HepG2 (cell line): Measurements from ENCODE around the gene PPP1R7. TPM values are rescaled to one million over a fixed set of nuclear protein-coding genes. Genes with fewer than 3 reads are reported as not detected.
A peak's percentile ranks its signal among the peaks of the same experiment; 100 is the strongest.

Experiments
- AHR ChIP-seq: IDR thresholded peaks from 2 replicates; pipeline ENCODE4 v1.6.1; 2018; ENCODE audit warnings: missing genetic modification reagents, missing compliant biosample characterization
- FOXC1 ChIP-seq: sonication (generic); formaldehyde crosslinking; IDR thresholded peaks from 2 replicates; pipeline ENCODE4 v1.8.0; 2022; ENCODE audit warnings: mild to moderate bottlenecking, missing genetic modification reagents, borderline replicate concordance
- SNAI1 ChIP-seq: sonication (generic); formaldehyde crosslinking; IDR thresholded peaks from 2 replicates; pipeline ENCODE4 v1.5.0; 2020; ENCODE audit warnings: mild to moderate bottlenecking, missing genetic modification reagents, borderline replicate concordance
- U2AF1 ChIP-seq: fragments of 200-400 bp; formaldehyde crosslinking; optimal IDR thresholded peaks from 2 replicates; pipeline ENCODE3; 2017; ENCODE audit warnings: mild to moderate bottlenecking, low read depth, low read length
- U2AF2 ChIP-seq: fragments of 200-400 bp; formaldehyde crosslinking; IDR thresholded peaks from 2 replicates; pipeline ENCODE4 v1.6.1; 2017; ENCODE audit warnings: low read depth, mild to moderate bottlenecking, low read length
- YEATS4 ChIP-seq: sonication (generic); formaldehyde crosslinking; IDR thresholded peaks from 2 replicates; pipeline ENCODE4 v1.4.0; 2020; ENCODE audit warnings: missing genetic modification reagents, borderline replicate concordance
- ZBTB42 ChIP-seq: sonication (generic); formaldehyde crosslinking; IDR thresholded peaks from 2 replicates; pipeline ENCODE4 v1.5.0; 2020; ENCODE audit warnings: mild to moderate bottlenecking, missing genetic modification reagents
- ZC3H13 ChIP-seq: sonication (generic); formaldehyde crosslinking; IDR thresholded peaks from 2 replicates; pipeline ENCODE4 v1.8.1; 2023; ENCODE audit warnings: mild to moderate bottlenecking, missing genetic modification reagents, moderate library complexity
- ZNF709 ChIP-seq: sonication (generic); formaldehyde crosslinking; IDR thresholded peaks from 2 replicates; pipeline ENCODE4 v1.5.0; 2020; ENCODE audit warnings: mild to moderate bottlenecking, missing genetic modification reagents
- ZSCAN21 ChIP-seq: sonication (generic); formaldehyde crosslinking; IDR thresholded peaks from 2 replicates; pipeline ENCODE4 v1.8.0; 2022; ENCODE audit warnings: mild to moderate bottlenecking, missing genetic modification reagents, moderate library complexity, borderline replicate concordance
- polyA plus RNA-seq, 8 experiments: library from polyadenylated mRNA; depleted of rRNA in 3 of 8; stranded (reverse) in 7 of 8; unstranded in 1 of 8; fragments of >200 nt; fragmentation: Illumina TruSeq in 4 of 8; extraction: Trizol in 4 of 8; gene quantifications; 2 replicates each; pipeline versions ENCODE4 v1.2.1 to v1.2.3, GENCODE V29; 2011 to 2016; ENCODE audit warnings: low read depth in 4 of 8, missing spikeins in 1 of 8, mixed read lengths in 1 of 8; ENCODE audit not compliant: insufficient read depth in 1 of 8
- total RNA-seq, 5 experiments: library from RNA; depleted of rRNA; stranded (reverse); fragments of >200 nt; fragmentation: Illumina TruSeq; extraction: Trizol; gene quantifications; 2 replicates each; pipeline ENCODE4 v1.2.3, GENCODE V29; 2016; ENCODE audit warnings: low read depth in 1 of 5
- TF ChIP-seq, protein P1 (sequence below): sonication (generic); formaldehyde crosslinking; IDR thresholded peaks from one replicate; pipeline ENCODE4 v1.5.1; 2020; ENCODE audit warnings: mild to moderate bottlenecking, missing genetic modification reagents; ENCODE audit errors: not compliant biosample characterization
- TF ChIP-seq, protein P2 (sequence below): IDR thresholded peaks from 2 replicates; pipeline ENCODE4 v1.6.1; 2016; ENCODE audit warnings: low read depth, control low read depth
- TF ChIP-seq, protein P3 (sequence below): IDR thresholded peaks from 2 replicates; pipeline ENCODE4 v1.6.1; 2016
- TF ChIP-seq, protein P4 (sequence below): sonication (generic); formaldehyde crosslinking; IDR thresholded peaks from 2 replicates; pipeline ENCODE4 v1.5.0; 2020; ENCODE audit warnings: mild to moderate bottlenecking, missing genetic modification reagents

Gene PPP1R7
- total and polyA plus RNA-seq, 2 of the 13 experiments (the other 11 are each of a cell fraction or from before 2014, with no cell fraction given), result 33.3 to 67.9 TPM

DNA sequence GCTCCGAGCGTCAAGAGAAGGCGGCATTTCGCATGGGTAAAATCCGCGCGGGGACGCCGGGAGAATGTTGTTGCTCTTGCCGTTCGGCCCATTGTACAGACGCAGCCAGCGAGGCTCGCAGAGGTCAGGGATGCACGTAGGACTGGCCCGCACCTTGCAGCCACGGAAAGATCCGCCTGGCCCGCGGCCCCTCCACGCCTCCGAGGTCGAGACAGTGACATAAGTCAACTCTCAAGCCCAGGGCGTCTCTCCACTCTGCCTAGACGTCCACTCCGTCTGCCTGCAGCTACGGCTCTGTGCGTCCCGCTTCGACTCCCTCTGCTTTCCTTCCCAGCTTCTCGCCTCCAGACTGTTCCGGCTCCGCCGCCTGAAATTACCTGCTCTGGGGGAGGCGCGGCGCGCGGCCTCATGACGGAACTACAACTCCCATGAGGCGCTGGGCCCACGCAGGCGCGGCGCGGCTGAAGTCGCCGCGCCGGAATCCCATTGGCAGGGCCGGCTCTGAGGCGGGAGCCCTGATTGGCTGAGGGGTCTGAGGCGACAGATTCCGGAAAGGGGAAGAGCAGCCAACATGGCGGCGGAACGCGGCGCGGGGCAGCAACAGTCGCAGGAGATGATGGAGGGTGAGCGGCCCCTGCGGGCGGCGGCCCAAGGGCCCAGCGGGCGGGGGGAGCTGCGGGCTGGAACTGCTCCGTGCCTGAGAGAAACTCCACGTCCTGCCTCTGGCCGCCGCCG is at the start of gene PPP1R7 (continued):
- TF ChIP-seq, protein P1, sequence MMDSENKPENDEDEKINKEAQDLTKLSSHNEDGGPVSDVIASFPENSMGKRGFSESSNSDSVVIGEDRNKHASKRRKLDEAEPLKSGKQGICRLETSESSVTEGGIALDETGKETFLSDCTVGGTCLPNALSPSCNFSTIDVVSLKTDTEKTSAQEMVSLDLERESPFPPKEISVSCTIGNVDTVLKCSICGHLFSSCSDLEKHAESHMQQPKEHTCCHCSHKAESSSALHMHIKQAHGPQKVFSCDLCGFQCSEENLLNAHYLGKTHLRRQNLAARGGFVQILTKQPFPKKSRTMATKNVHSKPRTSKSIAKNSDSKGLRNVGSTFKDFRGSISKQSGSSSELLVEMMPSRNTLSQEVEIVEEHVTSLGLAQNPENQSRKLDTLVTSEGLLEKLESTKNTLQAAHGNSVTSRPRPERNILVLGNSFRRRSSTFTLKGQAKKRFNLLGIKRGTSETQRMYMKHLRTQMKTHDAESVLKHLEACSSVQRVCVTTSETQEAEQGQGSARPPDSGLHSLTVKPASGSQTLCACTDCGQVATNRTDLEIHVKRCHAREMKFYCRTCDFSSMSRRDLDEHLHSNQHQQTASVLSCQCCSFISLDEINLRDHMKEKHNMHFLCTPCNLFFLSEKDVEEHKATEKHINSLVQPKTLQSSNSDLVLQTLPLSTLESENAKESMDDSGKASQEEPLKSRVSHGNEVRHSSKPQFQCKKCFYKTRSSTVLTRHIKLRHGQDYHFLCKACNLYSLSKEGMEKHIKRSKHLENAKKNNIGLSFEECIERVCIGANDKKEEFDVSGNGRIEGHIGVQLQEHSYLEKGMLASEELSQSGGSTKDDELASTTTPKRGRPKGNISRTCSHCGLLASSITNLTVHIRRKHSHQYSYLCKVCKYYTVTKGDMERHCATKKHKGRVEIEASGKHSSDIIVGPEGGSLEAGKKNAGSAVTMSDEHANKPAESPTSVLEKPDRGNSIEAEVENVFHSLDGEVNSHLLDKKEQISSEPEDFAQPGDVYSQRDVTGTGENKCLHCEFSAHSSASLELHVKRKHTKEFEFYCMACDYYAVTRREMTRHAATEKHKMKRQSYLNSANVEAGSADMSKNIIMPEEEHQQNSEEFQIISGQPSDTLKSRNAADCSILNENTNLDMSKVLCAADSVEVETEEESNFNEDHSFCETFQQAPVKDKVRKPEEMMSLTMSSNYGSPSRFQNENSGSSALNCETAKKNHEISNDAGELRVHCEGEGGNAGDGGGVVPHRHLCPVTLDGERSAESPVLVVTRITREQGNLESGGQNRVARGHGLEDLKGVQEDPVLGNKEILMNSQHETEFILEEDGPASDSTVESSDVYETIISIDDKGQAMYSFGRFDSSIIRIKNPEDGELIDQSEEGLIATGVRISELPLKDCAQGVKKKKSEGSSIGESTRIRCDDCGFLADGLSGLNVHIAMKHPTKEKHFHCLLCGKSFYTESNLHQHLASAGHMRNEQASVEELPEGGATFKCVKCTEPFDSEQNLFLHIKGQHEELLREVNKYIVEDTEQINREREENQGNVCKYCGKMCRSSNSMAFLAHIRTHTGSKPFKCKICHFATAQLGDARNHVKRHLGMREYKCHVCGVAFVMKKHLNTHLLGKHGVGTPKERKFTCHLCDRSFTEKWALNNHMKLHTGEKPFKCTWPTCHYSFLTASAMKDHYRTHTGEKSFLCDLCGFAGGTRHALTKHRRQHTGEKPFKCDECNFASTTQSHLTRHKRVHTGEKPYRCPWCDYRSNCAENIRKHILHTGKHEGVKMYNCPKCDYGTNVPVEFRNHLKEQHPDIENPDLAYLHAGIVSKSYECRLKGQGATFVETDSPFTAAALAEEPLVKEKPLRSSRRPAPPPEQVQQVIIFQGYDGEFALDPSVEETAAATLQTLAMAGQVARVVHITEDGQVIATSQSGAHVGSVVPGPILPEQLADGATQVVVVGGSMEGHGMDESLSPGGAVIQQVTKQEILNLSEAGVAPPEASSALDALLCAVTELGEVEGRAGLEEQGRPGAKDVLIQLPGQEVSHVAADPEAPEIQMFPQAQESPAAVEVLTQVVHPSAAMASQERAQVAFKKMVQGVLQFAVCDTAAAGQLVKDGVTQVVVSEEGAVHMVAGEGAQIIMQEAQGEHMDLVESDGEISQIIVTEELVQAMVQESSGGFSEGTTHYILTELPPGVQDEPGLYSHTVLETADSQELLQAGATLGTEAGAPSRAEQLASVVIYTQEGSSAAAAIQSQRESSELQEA (CRISPR knock-in tag), result no peak
- TF ChIP-seq, protein P2, sequence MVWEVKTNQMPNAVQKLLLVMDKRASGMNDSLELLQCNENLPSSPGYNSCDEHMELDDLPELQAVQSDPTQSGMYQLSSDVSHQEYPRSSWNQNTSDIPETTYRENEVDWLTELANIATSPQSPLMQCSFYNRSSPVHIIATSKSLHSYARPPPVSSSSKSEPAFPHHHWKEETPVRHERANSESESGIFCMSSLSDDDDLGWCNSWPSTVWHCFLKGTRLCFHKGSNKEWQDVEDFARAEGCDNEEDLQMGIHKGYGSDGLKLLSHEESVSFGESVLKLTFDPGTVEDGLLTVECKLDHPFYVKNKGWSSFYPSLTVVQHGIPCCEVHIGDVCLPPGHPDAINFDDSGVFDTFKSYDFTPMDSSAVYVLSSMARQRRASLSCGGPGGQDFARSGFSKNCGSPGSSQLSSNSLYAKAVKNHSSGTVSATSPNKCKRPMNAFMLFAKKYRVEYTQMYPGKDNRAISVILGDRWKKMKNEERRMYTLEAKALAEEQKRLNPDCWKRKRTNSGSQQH (CRISPR knock-in tag), result peak; percentile 76
- TF ChIP-seq ZBTB42 (CRISPR knock-in tag) (0 out of 2 replicates have a peak, but pooled peaks have one; percentile 21), SNAI1 (CRISPR knock-in tag) (0 out of 2 replicates have a peak, but pooled peaks have one; percentile 92), ZC3H13 (CRISPR knock-in tag) (0 out of 2 replicates have a peak, but pooled peaks have one; percentile 48), AHR (0 out of 2 replicates have a peak, but pooled peaks have one; percentile 18), ZNF709 (CRISPR knock-in tag) (no peak), U2AF1 (peak; percentile 23), ZSCAN21 (CRISPR knock-in tag) (peak; percentile 89; the same call in 1 of the 2 replicates), YEATS4 (CRISPR knock-in tag) (peak; percentile 90), U2AF2 (no peak), FOXC1 (CRISPR knock-in tag) (peak; percentile 66; the same call in 1 of the 2 replicates)
- TF ChIP-seq, protein P3, sequence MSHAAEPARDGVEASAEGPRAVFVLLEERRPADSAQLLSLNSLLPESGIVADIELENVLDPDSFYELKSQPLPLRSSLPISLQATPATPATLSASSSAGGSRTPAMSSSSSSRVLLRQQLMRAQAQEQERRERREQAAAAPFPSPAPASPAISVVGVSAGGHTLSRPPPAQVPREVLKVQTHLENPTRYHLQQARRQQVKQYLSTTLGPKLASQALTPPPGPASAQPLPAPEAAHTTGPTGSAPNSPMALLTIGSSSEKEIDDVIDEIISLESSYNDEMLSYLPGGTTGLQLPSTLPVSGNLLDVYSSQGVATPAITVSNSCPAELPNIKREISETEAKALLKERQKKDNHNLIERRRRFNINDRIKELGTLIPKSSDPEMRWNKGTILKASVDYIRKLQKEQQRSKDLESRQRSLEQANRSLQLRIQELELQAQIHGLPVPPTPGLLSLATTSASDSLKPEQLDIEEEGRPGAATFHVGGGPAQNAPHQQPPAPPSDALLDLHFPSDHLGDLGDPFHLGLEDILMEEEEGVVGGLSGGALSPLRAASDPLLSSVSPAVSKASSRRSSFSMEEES (CRISPR knock-in tag), result peak; percentile 20; the same call in 1 of the 2 replicates
- TF ChIP-seq, protein P4, sequence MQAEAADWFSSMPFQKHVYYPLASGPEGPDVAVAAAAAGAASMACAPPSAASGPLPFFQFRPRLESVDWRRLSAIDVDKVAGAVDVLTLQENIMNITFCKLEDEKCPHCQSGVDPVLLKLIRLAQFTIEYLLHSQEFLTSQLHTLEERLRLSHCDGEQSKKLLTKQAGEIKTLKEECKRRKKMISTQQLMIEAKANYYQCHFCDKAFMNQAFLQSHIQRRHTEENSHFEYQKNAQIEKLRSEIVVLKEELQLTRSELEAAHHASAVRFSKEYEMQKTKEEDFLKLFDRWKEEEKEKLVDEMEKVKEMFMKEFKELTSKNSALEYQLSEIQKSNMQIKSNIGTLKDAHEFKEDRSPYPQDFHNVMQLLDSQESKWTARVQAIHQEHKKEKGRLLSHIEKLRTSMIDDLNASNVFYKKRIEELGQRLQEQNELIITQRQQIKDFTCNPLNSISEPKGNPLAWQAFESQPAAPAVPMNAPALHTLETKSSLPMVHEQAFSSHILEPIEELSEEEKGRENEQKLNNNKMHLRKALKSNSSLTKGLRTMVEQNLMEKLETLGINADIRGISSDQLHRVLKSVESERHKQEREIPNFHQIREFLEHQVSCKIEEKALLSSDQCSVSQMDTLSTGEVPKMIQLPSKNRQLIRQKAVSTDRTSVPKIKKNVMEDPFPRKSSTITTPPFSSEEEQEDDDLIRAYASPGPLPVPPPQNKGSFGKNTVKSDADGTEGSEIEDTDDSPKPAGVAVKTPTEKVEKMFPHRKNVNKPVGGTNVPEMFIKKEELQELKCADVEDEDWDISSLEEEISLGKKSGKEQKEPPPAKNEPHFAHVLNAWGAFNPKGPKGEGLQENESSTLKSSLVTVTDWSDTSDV (CRISPR knock-in tag), result no peak; the same call in 1 of the 2 replicates
